ENCODE measurements around the gene CA12. TPM values are rescaled to one million over a fixed set of nuclear protein-coding genes. Genes with fewer than 3 reads are reported as not detected.

CA12 gene
- total RNA-seq, 3 donors from 2014 or later, result 141 to 645 (median 213) TPM

DNA sequence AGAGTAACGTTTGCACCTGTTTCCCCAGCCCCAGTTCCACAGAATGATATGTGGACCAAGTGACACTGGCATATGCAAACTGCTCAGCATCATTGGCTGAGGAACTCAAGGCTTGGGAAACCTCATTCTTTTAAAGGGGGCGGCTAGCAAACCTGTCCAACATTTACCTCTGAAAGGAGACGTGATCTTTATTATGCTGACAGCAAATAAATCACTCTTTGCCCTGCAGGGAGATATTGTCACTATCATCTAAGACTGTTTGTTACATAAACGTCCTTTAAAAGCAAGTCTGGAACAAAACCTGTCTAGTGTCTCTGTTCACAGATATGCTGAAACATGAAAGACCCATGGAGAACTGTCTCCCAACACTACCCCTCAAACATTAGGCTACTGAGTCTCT, 21.5 kb downstream of the CA12 start:
- ATAC-seq (no peak), DNase-seq (no peak)
- TF ChIP-seq, protein P1, sequence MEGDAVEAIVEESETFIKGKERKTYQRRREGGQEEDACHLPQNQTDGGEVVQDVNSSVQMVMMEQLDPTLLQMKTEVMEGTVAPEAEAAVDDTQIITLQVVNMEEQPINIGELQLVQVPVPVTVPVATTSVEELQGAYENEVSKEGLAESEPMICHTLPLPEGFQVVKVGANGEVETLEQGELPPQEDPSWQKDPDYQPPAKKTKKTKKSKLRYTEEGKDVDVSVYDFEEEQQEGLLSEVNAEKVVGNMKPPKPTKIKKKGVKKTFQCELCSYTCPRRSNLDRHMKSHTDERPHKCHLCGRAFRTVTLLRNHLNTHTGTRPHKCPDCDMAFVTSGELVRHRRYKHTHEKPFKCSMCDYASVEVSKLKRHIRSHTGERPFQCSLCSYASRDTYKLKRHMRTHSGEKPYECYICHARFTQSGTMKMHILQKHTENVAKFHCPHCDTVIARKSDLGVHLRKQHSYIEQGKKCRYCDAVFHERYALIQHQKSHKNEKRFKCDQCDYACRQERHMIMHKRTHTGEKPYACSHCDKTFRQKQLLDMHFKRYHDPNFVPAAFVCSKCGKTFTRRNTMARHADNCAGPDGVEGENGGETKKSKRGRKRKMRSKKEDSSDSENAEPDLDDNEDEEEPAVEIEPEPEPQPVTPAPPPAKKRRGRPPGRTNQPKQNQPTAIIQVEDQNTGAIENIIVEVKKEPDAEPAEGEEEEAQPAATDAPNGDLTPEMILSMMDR (IDR thresholded peaks at IDR 0.05), result no peak
- Histone ChIP-seq H3K4me1 (ENCODE audit: low read depth) (peaks cover 62% of the 10 kb centered on the region), H3K9me3 (no peaks in the 10 kb centered on the region), H3K36me3 (ENCODE audit: low read depth) (no peaks in the 10 kb centered on the region), H3K4me3 (no peak overlapping the region)
- intact Hi-C loops (cut with DNase I, micrococcal nuclease), result no loop called here

DNA sequence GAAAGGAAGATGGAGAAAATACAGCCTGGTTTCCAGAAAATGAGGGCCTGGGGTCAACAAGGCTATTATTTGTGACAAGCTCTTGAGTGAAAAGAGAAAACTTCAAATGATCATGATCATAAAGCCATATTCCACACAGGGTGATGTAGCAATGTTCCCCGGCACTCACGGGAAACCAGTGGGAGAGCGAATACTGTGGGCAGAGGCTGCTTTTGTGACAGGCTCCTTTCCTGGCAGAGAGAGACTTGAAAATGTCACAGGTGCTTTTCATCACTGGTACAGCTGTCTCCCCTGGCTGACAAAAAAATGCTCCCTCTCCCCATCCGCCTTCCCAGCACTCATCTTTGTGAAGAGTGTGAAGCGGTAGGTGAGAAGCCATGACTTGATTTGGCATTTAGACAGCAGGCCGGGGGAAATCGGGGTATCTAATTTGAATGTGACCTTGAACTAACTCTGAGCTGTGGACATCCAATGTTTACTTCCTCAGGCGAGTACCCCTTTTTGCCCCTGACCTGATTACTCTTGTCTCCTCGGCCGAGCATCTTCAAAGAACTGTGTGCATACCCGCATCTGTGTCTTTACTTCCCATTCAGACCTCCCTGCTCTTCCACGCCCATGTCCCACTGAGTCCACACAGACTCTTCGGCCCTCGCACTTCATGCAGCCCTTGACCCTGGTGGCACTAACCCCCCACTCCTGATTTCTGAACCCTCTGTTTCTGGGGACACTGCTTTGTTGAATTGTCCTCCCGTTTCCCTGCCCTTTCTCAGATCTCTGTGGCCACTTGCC, 23.2 kb downstream of the CA12 start:
- peaks cover 62% of the 10 kb centered on the region for H3K4me1 ChIP-seq (ENCODE audit: low read depth)
- DNase-seq (no peak), ATAC-seq (peak; percentile 4)
- intact Hi-C loops (cut with DNase I, micrococcal nuclease), result no loop called here
- H3K4me3 ChIP-seq, result no peak overlapping the region
- TF ChIP-seq, protein P1 (IDR thresholded peaks at IDR 0.05), result no peak
- H3K9me3 ChIP-seq, result no peaks in the 10 kb centered on the region
- no peaks in the 10 kb centered on the region for H3K36me3 ChIP-seq (ENCODE audit: low read depth)

DNA sequence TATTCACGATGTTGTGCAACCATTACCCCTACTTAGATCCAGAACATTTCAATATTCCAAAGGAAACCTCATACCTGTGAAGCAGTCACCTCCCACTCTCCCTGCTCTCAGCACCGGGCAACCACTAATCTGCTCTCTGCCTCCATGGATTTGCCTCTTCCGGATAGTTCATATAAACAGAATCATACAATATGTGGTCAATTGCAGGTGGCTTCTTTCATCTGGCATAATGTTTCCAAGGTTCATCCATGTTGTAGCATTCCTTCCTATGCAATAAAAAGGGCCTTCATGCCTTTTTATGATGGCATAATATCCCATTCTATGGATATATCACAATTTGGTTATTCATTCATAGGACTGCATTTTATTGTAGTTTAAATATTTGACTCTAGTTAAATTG, 23.9 kb downstream of the CA12 start:
- peaks cover 61% of the 10 kb centered on the region for H3K4me1 ChIP-seq (ENCODE audit: low read depth)
- TF ChIP-seq, protein P1 (IDR thresholded peaks at IDR 0.05), result no peak
- peak in 1 of 3 donors; percentile 73 for DNase-seq
- H3K36me3 ChIP-seq (ENCODE audit: low read depth), result no peaks in the 10 kb centered on the region
- peak; percentile 65 for ATAC-seq
- H3K9me3 ChIP-seq, result no peaks in the 10 kb centered on the region
- no peak overlapping the region for H3K4me3 ChIP-seq
- intact Hi-C loops (cut with DNase I, micrococcal nuclease), result no loop called here

DNA sequence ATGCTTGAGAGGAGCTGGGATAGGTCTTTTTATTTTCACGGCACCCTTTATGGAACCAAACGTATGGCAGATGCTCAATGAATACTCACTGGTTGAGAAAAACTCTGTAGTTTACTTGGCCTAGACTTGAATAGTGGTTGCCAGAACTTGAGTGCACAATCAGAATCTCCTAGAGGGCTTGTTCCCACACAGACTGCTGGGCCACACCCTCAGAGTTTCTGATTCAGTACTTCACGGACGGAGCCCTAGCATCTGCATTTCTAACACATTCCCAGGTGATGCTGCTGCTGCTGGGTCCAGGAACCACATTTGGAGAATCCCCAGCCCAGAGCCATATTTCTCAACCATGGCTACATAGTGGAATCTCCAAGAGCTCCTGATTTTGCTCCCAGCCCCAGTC, 24.6 kb downstream of the CA12 start:
- Histone ChIP-seq H3K36me3 (ENCODE audit: low read depth) (no peaks in the 10 kb centered on the region), H3K9me3 (no peaks in the 10 kb centered on the region), H3K4me1 (ENCODE audit: low read depth) (peaks cover 61% of the 10 kb centered on the region), H3K4me3 (no peak overlapping the region)
- intact Hi-C loops (cut with DNase I, micrococcal nuclease), result no loop called here
- ATAC-seq (no peak), DNase-seq (no peak)
- TF ChIP-seq, protein P1 (IDR thresholded peaks at IDR 0.05), result no peak

DNA sequence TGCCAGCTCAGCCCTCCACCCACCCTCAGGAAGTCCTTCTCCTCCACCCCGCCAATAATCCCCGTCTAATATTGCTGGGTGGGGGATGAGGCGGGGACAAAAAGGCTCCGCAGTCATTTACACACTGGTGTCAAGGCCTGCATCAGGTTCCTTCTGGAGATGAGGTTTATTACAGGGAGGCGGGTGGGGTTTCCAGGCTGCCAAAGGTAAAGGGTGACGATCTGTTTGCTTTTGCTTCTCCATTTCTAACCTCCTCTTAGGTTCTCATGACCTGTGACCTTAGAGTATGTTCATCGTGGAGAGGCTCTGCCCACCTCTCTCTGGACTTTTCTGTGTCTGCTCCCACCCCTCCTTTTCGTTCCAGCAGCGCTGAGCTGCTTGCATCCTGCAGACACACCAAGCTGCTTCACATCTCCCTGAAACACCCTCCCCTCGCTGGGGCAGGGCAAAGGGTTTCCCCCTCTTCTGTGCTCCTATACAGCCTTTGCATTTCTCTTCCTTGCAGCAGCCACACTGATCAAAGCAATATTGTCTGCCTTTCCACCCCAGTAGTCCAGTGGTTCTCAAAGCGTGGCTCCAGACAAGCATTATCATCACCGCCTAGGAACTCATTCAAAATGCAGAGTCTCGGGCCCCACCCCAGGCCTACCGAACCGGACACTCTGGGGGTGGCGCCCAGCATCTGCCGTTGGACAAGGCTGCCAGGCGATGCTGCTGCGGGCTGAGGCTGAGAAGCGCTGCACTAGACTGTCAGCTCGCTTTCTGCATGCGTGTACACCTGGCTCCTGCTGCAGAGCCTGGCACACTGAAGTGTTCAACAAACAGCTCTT, 26.6 kb downstream of the CA12 start:
- DNase-seq, result peak; percentile 75 to 80 (median 76)
- no peak overlapping the region for H3K4me3 ChIP-seq
- no peaks in the 10 kb centered on the region for H3K36me3 ChIP-seq (ENCODE audit: low read depth)
- peaks cover 55% of the 10 kb centered on the region for H3K4me1 ChIP-seq (ENCODE audit: low read depth)
- no peaks in the 10 kb centered on the region for H3K9me3 ChIP-seq
- ATAC-seq, result peak; percentile 69
- TF ChIP-seq, protein P1 (IDR thresholded peaks at IDR 0.05), result no peak
- intact Hi-C loops (cut with DNase I, micrococcal nuclease), result no loop called here
